Activated effector memory CD4-positive, alpha-beta T cell treated with anti-CD3 and anti-CD28 coated beads, Interleukin-2, amount 50 U/mL, for 16 hours (primary cell): Measurements from ENCODE around the gene POLR1B.
"Not testable (repeated sequence)": the region's sequence is repeated elsewhere in the genome, so short reads cannot be mapped to it uniquely, and the experiment has no call there.

ENCODE experiments used
- DNase-seq: peaks from one replicate; pipeline ENCODE4 v3.0.0-alpha.2; 2020

Gene POLR1B

DNA sequence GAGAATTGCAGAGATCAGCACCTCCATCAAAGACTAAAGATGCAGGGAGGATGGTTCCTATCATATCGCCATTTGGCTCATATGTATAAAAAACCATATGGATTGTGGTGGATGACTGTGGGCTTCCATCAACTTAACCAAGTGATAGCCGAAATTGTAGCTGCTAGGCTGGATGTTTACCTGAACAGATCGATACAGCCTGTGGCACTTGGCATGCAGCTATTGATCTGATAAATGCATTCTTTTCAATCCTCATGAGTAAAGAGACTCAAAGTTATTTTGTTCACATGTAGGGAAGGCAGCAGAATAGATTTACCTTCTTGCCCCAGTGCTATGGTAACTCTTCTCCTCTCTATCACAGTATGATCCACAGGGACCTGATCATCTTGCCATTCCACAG, 60.7 kb downstream of the POLR1B start:
- no peak for DNase-seq

DNA sequence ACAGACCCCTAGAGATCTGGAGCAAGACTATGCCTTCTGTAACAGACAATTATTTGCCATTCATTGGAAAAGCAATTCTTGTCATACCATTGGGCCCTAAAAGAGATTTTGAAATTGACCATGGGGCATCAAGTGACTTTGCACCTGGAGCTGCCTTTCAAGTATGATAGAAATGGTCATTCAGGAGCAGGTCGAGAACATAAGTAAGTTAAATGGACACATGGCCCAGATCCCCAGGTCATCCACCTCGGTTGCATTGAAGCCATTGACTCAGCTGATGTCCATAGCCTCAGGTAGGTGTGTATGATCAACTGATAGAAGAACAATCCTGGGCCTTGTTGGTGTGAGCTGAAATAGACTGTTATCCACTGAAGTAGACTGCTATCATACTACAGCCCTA, 61.5 kb downstream of the POLR1B start:
- peak; percentile 8 for DNase-seq

DNA sequence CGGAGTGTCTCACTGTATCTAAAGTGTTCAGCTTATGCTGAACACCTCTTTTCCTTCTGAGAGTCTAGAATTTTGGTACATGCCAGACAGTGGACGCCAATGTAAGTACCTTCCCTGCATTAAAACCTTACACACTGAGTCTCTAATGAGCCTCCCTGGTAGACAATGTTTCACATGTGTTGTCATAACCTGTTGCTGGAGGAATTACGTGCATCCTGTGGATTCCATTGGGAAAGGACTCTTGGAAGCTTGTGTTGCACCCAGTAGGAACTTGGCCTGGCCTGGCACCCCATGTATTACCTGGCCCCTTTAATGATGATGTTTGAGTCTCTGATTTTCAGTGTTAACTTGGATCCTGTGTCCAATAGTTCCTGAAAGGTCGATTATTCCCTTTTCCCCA, 62.7 kb downstream of the POLR1B start:
- no peak for DNase-seq

DNA sequence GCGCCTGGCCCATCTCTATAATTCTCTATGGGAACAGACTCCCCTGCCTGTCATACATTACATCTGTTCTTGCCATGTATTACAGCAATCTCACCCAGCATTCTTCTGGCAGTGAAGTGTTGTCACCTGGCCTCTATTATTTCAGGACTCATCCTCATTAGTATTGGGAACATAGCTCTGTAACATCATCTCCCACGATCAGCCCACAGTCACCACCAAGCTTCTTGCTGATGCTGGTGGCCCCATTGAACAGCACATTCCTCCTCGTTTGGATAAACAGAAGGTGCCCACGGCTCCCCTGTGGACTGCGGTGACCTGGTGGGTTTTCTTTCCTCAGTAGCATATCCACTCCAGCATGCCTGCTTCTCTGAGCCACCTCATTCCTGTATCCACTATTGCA, 63.7 kb downstream of the POLR1B start:
- DNase-seq = no peak

DNA sequence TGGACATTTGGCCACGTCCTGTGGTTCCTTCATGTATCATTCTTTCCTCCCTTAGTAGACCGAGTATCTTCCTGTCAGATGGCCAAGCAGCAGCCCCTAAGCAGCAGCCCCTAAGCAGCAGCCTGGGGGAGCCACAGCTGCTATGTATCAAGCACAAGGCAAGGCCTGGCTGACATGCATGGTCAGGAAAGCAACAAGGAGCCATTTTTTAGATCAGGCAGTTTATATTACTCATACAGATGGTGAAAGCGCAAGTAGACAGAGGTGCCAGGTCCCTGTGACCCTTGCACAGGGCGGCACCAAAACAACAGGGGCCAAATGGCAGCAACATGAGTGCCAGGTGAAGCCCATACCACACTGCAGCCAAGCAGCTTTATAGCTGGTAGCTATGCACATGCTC, 64.3 kb downstream of the POLR1B start:
- no peak for DNase-seq

DNA sequence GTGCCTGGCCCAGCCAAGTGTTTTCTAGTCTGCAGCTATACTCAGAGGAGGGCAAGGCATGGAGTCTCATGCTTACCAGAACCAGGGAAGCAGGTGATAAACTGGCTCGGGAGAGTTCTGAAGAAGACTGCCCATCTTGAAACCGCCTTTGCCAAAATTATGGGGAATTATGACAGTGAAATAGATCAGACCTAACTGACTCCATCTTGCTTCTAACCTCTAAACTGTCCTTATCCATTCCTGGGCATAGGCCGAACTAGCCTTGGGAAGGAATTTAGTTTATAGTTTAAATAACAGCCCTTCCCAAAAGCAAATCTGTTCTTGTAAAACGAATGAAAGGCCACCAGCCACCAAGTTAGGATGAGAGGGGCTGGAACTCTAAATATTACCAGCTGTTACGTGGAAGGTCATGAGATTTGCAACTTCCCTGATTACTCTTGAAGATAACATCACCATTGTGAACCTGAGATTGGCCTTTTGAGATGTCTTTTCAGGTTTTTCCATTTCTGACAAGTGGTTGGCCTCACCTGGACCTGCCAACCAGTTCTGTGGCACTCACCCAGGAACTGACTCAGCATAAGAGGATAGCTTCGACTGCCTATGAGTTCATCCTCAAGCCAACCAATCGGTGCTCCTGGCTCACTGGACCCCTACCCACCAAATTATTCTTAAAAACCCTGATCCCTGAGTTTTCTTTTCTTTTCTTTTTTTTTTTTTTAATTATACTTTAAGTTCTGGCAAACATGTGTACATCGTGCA, 65.6 kb downstream of the POLR1B start:
- DNase-seq = no peak

DNA sequence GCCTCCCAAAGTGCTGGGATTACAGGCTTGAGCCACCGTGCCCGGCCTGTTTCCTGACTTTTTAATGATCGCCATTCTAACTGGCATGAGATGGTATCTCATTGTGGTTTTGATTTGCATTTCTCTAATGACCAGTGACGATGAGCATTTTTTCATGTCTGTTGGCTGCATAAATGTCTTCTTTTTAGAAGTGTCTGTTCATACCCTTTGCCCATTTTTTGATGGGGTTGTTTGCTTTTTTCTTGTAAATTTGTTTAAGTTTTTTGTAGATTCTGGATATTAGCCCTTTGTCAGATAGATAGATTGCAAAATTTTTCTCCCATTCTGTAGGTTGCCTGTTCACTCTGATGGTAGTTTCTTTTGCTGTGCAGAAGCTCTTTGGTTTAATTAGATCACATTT, 67.1 kb downstream of the POLR1B start:
- not testable (repeated sequence) for DNase-seq

DNA sequence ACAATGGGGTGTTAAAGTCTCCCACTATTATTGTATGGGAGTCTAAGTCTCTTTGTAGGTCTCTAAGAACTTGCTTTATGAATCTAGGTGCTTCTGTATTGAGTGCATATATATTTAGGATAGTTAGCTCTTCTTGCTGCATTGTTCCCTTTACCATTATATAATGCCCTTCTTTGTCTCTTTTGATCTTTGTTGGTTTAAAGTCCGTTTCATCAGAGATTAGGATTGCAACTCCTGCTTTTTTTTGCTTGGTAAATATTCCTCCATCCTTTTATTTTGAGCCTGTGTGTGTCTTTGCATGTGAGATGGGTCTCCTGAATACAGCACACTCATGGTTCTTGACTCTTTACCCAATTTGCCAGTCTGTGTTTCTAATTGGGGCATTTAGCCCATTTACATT, 70.0 kb downstream of the POLR1B start:
- not testable (repeated sequence) for DNase-seq

DNA sequence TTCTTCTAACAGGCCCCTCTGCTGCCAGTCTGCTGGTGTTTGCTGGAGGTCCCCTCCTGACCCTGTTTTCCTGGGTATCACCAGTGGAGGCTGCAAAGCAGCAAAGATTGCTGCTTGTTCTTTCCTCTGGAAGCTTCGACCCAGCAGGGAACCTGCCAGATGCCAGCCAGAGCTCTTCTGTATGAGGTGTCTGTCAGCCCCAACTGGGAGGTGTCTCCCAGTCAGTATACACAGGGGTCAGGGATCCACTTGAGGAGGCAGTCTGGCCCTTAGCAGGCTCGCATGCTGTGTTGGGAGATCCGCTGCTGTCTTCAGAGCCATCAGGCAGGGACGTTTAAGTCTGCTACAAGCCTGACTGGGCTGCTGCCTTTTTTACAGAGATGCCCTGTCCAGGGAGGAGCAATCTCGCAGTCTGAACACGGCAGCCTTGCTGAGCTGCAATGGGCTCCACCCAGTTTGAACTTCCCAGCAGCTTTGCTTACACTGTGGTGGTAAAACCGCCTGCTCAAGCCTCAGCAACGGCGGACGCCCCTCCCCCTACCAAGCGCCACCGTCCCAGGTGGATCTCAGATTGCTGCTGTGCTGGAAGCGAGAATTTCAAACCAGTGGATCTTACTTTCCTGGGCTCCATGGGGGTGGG, 72.1 kb downstream of the POLR1B start:
- DNase-seq = no peak

DNA sequence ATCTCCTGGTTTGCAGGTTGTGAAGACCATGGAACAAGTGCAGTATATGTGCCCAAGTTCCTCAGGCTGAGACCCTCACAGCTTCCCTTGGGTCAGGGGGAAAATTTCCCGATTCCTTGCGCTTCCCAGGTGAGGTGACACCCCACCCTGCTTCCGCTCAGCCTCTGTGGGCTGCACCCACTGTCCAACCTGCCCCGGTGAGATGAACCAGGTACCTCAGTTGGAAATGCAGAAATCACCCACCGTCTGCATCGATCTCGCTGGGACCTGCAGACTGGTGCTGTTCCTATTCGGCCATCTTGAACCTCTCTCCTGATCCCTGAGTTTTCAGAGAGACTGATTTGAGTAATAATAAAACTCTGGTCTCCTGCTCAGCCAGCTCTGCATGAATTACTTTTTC, 72.8 kb downstream of the POLR1B start:
- no peak for DNase-seq

DNA sequence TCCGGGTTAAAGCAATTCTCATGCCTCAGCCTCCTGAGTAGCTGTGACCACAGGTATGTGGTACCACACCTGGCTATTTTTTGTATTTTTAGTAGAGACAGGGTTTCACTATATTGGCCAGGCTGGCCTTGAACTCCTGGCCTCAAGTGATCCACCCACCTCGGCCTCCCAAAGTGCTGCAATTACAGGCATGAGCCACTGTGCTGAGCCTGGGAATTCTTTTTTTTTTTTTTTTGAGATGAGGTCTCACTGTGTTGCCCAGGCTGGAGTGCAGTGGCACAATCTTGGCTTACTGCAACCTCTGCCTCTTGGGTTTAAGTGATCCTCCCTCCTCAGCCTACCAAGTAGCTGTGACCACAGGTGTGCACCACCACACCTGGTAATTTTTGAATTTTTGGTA, 73.5 kb downstream of the POLR1B start:
- DNase-seq = not testable (repeated sequence)

DNA sequence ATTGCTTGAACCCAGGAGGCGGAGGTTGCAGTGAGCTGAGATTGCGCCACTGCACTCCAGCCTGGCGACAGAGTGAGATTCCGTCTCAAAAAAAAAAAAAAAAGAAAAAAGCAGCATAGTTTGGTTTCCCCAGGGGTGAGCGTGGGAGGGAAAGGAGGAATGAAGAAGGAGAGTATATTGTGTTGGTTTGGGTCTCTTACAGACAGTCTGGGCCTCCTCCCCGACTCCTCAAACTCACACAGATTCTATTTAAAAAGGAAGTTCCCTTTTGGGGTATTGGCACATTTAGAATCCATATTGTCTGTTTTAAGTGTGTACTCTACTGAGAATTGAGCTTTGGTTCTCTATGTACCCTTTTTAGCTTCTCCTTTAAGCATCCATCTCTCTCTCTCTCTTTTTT, 76.1 kb downstream of the POLR1B start:
- DNase-seq = no peak

DNA sequence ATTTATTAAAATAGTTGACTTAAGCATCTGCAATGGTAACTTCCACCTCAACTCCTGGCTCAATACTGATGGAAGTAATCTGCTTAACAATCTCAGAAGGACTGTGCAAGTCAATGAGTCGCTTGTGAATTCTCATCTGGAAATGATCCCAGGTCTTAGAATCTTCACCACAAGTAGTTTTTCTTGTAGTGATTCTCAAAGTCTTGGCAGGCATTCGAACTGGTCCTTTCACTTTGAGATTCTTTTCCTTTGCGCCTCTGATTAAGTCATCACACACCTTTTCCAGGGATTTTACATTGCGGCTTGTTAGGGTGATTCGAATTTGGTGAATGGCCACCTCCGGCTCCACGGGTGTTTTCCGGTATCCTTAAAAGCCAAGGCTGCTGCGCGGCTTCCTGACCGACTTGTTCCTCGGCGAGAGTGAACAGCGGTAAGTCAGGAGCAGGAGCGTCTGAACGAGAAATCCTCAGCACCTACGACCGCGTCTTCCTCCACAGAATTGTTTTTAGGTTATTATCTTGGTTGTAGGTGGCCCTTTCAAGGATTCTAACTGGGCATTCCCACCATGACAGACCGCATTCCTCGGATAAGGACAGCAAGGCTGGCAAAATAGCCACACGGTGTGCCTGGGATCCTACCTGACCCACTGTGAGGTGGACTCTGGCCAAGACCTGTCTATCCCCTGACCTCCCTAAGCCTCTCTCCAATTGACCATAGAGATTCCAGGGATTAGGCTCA, 79.7 kb downstream of the POLR1B start:
- DNase-seq = peak; percentile 24

DNA sequence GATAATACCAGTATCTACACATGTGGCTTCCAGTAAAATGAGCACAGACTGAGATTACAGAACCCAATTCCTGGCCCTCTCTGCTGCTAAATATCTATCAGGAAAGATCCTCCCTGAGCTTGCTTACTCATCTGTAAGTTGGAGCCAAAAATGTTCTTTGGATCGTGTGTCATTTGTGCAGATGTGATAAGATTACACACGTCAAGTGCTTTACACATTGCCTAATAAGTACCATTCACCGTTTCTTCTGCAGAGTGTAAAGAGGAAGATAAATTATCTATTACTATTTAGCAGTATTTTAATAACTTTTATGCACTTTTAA, 80.2 kb downstream of the POLR1B start:
- DNase-seq = no peak

DNA sequence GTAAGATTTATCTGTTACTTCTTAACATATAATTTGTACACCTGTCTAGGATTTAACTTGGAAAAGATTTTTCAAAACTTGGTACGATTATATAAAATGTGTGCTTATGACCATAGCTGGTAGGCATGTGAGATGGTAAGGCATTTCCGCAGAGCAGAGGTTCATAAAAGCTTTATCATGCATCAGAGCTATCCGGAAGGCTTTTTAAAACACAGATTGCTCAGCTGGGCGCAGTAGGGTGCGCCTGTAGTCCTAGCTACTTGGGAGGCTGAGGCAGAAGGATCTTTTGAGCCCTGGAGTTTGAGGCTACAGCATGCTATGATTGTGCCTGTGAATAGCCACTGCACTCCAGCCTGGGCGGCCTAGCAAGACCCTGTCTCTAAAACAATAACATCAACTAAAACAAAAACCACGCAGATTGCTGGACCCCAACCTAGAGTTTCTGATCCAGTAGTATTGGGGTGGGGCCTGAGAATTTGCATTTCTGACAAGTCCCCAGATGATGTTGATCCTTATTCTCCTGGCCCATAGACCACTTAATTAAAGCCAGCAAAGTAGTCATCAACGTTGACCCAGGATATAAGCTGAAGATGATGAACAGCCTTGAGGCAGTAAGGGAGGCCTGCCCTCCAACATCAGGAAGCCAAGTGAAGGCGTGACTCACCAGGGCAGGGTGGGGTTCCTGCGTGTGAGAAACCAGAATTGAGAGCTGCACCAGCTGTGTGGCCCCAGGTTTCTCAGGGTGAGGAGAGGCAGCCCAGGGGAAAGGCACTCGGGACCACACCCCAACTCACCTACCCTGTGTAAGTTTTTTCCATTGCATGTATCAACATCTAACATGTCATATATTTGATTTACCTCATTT, 81.9 kb downstream of the POLR1B start:
- DNase-seq = peak; percentile 89

DNA sequence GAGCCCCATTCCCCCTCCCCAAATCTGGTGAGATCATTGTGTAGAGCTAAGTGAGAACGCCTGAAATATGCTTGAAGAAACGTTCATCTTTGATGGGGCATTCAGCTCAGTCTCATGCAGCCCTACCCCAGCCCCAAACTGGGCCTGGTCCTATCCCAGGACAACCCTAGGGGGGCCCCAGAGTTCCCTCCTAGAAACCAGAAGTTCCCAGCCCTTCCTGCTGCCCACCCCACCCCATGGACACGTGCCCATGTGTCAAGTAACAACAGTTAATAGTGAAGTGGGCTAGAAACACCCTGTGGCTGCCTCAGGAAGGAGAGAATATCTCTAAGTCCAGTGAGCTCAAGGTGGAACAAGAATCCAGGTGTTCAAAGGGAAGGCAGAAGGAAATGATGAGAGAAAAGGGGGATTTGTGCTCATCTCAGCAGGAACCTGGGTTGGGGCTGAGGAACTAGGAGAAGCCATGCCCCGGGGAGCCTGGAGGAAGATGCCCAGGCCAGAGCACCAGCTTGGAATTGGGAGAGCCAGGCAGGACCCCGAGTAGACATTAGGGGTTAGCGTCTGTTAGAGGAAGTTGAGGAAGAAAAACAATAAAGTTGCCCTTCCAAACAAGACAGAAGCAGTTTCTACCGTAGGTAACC, 83.3 kb downstream of the POLR1B start:
- DNase-seq = peak; percentile 41

DNA sequence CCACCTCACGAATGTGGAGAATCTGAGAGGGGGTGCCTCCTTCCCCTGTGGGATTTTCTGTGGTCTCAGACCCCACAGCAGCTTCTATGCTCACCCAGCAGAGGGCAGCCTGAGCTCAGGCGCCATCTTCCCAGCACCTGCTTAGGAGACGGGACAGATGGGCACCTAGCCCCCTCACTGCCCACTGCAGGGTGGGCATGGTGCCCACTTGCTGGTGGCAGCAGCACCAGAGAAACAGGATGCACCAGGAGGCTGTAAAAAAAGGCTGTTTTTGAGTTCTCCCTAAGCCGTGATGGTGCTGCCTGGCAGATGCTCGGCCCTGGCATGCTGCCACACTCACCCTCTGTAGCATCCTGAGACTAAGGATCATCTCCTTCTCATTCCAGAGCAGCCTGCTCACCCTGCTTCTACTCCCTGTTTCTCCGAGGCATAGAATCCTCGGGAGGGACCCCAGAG, 84.4 kb downstream of the POLR1B start:
- peak; percentile 84 for DNase-seq
